SK-N-MC (cell line): ENCODE measurements around the gene MXRA8.
A peak's percentile ranks its signal among the peaks of the same experiment; 100 is the strongest.

ENCODE experiments used
- DNase-seq: peaks from one replicate; pipeline ENCODE4 v3.0.0-alpha.2; 2011; ENCODE audit warnings: low read depth, low spot score
- H3K27ac ChIP-seq: fragments of 200-600 bp; sonication (generic); 2 replicates; pipeline ENCODE4 v1.5.1; 2016; ENCODE audit warnings: mixed run types
- H3K36me3 ChIP-seq: fragments of 200-600 bp; sonication (generic); 2 replicates; pipeline ENCODE4 v1.6.1; 2017; ENCODE audit warnings: antibody characterized with exemption, low read length, mixed read lengths; ENCODE audit not compliant: insufficient read depth
- H3K4me3 ChIP-seq: fragments of 200-600 bp; sonication (generic); 2 replicates; pipeline ENCODE4 v1.5.1; 2016
- H3K9ac ChIP-seq: fragments of 200-600 bp; sonication (generic); 2 replicates; pipeline ENCODE4 v1.8.0; 2017; ENCODE audit warnings: mixed run types, mixed read lengths; ENCODE audit not compliant: insufficient read length
- H3K9me3 ChIP-seq: fragments of 200-600 bp; sonication (generic); 2 replicates; pipeline ENCODE4 v1.6.1; 2017; ENCODE audit warnings: low read depth, mild to moderate bottlenecking, antibody characterized with exemption, low read length, moderate library complexity, mixed read lengths
- EZH2 ChIP-seq: fragments of 200-600 bp; sonication (generic); IDR thresholded peaks from one replicate; pipeline ENCODE4 v1.6.1; 2017; ENCODE audit warnings: antibody characterized with exemption
- FOXP2 ChIP-seq: optimal IDR thresholded peaks from 2 replicates; pipeline ENCODE3; 2011; ENCODE audit warnings: mild to moderate bottlenecking, moderate library complexity; ENCODE audit not compliant: insufficient read depth; ENCODE audit errors: extremely low read length, control extremely low read depth
- POLR2AphosphoS5 ChIP-seq: IDR thresholded peaks from 2 replicates; pipeline ENCODE4 v1.6.1; 2012; ENCODE audit warnings: mild to moderate bottlenecking, low read depth, low read length, borderline replicate concordance

Gene MXRA8

DNA sequence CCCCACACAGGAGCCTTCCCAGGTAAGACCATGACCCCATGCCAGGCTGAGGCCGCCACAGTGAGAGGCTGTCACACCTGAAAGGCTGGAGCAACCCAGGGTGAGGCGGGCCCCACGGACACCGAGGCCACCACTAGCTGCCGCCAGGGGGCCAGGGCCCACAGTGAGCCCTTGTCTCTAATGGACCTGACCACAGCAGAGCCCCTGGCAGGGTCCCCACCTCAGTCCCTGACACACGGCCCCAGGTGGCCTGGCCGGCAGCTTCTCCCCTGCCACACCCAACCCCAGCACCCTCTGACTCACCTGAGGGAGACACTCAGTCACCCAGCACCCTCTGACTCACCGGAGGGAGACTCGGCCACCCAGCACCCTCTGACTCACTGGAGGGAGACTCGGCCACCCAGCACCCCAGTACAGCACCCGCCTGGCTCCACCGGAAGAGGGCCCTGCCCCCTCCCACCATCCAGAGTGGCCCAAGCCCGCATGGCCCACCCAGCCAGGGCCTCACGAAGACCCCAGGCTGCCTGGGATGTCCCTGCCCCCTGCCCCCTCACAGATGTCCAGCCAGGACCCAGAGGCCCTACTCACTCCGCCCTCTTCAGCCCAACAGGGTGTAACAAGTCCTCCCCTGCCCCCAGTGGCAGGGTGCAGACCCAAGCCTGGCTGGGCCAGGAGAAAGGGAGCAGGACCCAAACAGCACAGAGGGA is 13.5 kb downstream of the MXRA8 start:
- Histone ChIP-seq H3K9me3 (no peaks in the 10 kb centered on the region), H3K9ac (no peak overlapping the region), H3K27ac (no peak overlapping the region), H3K4me3 (no peak overlapping the region), H3K36me3 (no peaks in the 10 kb centered on the region; the same call in 1 of the 2 replicates)
- TF ChIP-seq EZH2: no peak
- no peak for TF ChIP-seq FOXP2
- no peak for TF ChIP-seq POLR2AphosphoS5
- DNase-seq: no peak

DNA sequence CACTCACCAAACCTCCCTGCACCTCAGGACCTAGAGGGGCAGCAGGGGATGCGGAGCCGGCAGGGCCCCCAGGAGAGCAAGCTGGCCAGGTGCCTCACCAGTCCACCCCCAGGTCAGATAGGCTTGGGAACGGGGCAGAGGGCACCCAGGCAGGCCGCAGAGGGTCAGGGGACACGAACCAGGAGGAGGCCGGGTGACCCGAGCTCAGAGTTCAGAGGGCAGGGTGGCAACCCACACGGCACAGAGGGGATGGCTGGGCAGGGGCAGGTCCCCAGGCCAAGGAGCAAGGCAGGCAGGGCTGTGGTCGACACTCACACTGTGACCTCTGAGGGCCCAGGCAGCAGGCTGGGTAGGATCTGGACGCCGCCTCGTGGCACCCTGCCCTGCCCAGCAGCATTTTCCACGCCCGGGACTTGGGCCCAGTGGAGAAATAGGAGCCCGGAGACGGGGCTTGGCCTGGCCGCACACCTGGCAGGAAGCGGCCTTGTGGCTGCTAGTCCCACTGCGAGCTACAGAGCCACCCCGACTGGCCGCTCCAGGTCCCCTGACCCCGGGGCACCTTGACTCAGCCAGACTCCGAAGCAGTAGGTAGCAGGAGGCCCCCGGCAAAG is 14.4 kb downstream of the MXRA8 start:
- Histone ChIP-seq H3K36me3 (no peaks in the 10 kb centered on the region; the same call in 1 of the 2 replicates), H3K9ac (no peak overlapping the region), H3K27ac (no peak overlapping the region), H3K4me3 (no peak overlapping the region), H3K9me3 (no peaks in the 10 kb centered on the region)
- TF ChIP-seq POLR2AphosphoS5 (no peak), EZH2 (no peak), FOXP2 (no peak)
- DNase-seq: no peak

DNA sequence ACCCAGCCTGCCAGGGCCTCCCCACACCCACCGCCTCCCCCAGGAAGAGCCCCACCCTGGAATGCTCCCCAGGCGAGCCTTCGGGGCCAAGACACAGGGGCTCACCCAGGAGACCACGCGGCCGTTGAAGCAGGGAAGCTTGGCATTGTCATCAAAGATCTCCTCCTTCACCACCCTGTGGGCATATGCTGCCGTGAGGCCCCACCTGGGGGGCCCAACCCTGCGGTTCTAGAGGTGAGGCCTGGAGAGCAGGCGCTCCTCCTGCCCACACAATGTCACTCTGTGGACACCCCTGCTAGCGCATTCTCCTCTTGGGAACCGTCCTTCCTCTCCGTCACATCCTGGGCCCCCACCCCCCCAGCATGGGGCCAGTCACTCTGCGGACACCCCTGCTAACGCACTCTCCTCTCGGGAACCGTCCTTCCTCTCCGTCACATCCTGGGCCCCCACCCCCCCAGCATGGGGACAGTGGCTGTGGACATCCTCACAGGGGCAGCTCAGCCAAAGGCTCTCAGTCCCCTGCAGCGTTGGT is 15.7 kb downstream of the MXRA8 start:
- Histone ChIP-seq H3K9ac (no peak overlapping the region), H3K4me3 (no peak overlapping the region), H3K36me3 (no peaks in the 10 kb centered on the region; the same call in 1 of the 2 replicates), H3K9me3 (no peaks in the 10 kb centered on the region), H3K27ac (no peak overlapping the region)
- no peak for DNase-seq
- TF ChIP-seq FOXP2: no peak

DNA sequence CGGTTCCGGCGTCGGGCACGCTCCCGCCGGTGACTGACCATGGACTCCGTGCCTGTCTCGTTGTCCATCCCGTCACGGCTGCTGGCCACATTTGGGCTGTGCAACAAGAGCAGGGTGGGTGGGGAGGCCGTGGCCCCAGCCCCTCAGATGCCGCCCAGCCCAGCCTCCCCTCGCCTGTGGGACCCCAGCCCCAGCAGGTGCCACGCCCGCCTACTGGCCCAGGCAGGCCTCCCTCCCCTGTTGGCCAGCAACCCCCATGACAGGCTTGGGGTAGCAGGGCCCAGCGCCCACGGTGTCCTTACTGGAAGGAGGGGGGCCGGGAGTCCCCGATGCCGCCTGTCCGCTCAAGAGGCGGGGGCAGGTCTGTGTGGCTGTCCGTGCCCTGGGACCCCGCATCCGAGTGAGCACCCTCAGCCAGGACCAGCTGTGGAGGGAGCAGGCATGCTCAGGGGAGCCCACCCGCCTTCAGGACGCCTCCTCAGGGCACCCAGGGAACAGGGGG is 16.2 kb downstream of the MXRA8 start:
- no peak for DNase-seq
- no peak overlapping the region for H3K9ac ChIP-seq
- H3K27ac ChIP-seq: no peak overlapping the region
- H3K36me3 ChIP-seq: peaks cover 3% of the 10 kb centered on the region; the same call in 1 of the 2 replicates
- TF ChIP-seq POLR2AphosphoS5: no peak
- no peak for TF ChIP-seq EZH2
- no peaks in the 10 kb centered on the region for H3K9me3 ChIP-seq
- H3K4me3 ChIP-seq: no peak overlapping the region

DNA sequence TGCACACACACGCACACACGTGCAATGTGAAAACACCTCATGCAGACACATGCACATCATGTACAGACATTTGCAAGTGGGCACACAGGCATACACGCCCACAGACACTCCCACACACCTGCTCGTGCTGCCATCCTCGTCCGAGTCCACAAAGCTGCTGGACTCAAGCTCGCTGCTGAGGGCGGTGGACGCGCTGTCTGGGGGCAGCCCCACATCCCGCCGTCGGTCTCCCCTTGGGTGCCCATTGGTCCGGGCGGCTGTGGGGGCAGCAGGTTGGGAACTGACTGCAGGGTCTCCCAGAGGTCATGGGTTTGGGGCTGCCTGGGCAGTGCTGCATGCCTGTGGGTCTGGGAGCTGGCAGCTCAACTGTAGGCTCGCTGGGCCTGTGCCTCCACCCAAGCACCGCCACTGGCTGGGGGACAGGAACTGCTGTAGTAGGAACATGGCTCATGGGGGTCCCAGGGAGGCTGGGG is 16.8 kb downstream of the MXRA8 start:
- DNase-seq: no peak
- TF ChIP-seq FOXP2: no peak
- TF ChIP-seq EZH2: no peak
- no peak for TF ChIP-seq POLR2AphosphoS5
- Histone ChIP-seq H3K9me3 (no peaks in the 10 kb centered on the region), H3K27ac (no peak overlapping the region), H3K36me3 (peaks cover 3% of the 10 kb centered on the region; the same call in 1 of the 2 replicates), H3K9ac (no peak overlapping the region), H3K4me3 (no peak overlapping the region)

DNA sequence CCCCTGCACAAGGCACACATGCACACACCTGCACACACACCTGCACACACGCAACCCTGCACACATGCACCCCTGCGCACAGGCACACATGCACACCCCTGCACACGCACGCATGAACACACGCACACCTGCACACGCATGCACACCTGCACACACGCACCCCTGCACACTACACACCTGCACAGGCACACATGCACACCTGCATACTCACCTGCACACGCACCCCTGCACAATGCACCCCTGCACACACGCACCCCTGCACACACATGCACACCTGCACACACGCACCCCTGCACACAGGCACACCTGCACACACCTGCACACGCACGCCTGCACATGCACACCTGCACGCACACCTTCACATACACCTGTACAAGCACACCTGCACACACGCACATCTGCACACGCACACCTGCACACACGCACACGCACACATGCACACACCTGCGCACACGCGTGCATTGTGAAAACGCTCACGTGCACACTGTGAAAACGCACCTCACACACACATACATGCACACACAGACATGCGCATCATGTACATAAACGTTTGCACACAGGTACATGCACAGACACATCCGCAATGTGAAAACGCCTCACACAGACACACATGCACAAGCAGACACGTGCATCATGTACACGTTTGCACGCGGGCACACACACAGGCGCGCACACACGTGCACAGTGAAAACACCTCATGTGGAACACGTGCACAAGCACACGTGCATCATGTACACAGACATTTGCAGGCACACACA is 17.4 kb downstream of the MXRA8 start:
- H3K27ac ChIP-seq: no peak overlapping the region
- no peak for DNase-seq
- no peak overlapping the region for H3K9ac ChIP-seq
- H3K36me3 ChIP-seq: peaks cover 3% of the 10 kb centered on the region; the same call in 1 of the 2 replicates
- H3K9me3 ChIP-seq: no peaks in the 10 kb centered on the region
- TF ChIP-seq POLR2AphosphoS5 (peak; percentile 9; the same call in 1 of the 2 replicates), FOXP2 (no peak), EZH2 (no peak)
- no peak overlapping the region for H3K4me3 ChIP-seq

DNA sequence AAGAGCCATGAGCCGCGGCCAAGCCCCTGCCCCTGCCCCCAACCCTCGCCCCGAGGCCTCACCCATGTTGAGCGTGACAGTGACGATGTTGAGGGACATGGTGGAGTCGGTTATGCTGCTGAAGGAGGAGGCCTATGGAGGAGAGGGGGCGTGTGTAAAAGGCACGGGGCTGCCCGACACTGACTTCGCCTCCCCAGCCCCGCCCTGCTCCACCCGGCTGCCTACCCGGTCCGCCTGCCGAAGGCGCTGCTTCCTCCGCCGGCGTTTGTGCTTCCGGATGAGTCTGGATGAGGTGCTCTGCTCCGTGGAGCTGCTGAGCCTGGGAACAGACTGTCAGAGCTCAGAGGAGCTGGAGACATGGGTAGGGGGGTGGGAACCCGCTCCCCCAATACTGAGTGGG is 18.2 kb downstream of the MXRA8 start:
- DNase-seq: no peak
- H3K4me3 ChIP-seq: no peak overlapping the region
- no peak for TF ChIP-seq FOXP2
- TF ChIP-seq POLR2AphosphoS5: no peak
- no peak for TF ChIP-seq EZH2
- H3K9ac ChIP-seq: no peak overlapping the region
- no peaks in the 10 kb centered on the region for H3K9me3 ChIP-seq
- no peak overlapping the region for H3K27ac ChIP-seq
- H3K36me3 ChIP-seq: peaks cover 3% of the 10 kb centered on the region; the same call in 1 of the 2 replicates

DNA sequence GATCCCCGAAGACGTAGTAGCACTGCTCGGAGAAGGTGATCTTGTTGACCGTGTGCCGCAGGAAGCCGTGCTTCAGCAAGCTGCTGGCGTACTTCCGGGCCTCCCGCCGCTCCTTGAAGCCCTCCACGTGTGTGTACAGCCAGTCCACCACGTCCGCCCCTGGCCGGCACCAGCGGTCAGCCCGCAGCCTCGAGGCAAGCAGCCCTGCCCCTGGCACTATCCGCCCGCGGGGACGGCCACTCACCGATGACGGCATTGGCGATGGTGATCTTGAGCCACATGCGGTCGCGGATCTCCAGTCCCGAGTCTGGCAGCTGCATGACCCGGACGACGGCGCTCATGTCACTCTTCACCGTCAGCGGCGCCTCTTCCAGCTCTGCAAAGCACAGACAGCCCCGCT is 20.1 kb downstream of the MXRA8 start:
- peaks cover 3% of the 10 kb centered on the region; the same call in 1 of the 2 replicates for H3K36me3 ChIP-seq
- no peak for DNase-seq

More for the DNA sequence above, 20.1 kb downstream of the MXRA8 start:
- H3K27ac ChIP-seq: no peak overlapping the region
- TF ChIP-seq EZH2: no peak
- no peak for TF ChIP-seq POLR2AphosphoS5
- TF ChIP-seq FOXP2: no peak
- no peak overlapping the region for H3K4me3 ChIP-seq
- H3K9ac ChIP-seq: no peak overlapping the region
- no peaks in the 10 kb centered on the region for H3K9me3 ChIP-seq
